GM04504 (cell line): ENCODE measurements around the gene CCDC50.
A peak's percentile ranks its signal among the peaks of the same experiment; 100 is the strongest.

Experiments used
- DNase-seq: peaks from one replicate; pipeline ENCODE4 v3.0.0-alpha.2; 2012; ENCODE audit warnings: low read depth

CCDC50 gene

GRCh38 chr3:191316876-191317603 lies 12.2 kb upstream of the CCDC50 start:
- DNase-seq, result no peak

- no peak for DNase-seq
These were observed 8.9 kb upstream of the CCDC50 start for GRCh38 chr3:191320316-191320715.

- DNase-seq, result no peak
These were observed 8.0 kb upstream of the CCDC50 start for GRCh38 chr3:191321019-191321767.

- DNase-seq, result no peak
These were observed 4.3 kb upstream of the CCDC50 start for GRCh38 chr3:191324936-191325335.

GRCh38 chr3:191327526-191327925 lies 1.7 kb upstream of the CCDC50 start:
- DNase-seq, result no peak

- DNase-seq, result no peak
These were observed 722 bp upstream of the CCDC50 start for GRCh38 chr3:191328383-191328961.

- peak; percentile 32 for DNase-seq
These were observed 698 bp downstream of the CCDC50 start, which contains the start of gene UTS2B for GRCh38 chr3:191329654-191330529. Gene UTS2B, minus strand, starts transcription at chr3:191330526. Its CDS starts 48,337 bp downstream, at chr3:191282189.

GRCh38 chr3:191330530-191331048 lies 1.4 kb downstream of the CCDC50 start:
- peak; percentile 46 for DNase-seq

- no peak for DNase-seq
These were observed 2.2 kb downstream of the CCDC50 start for GRCh38 chr3:191331388-191331787.

- DNase-seq, result no peak
These were observed 4.2 kb downstream of the CCDC50 start for GRCh38 chr3:191333298-191333880.

GRCh38 chr3:191334346-191334893 lies 5.2 kb downstream of the CCDC50 start:
- DNase-seq, result no peak

GRCh38 chr3:191336833-191337232 lies 7.6 kb downstream of the CCDC50 start:
- no peak for DNase-seq

GRCh38 chr3:191338177-191338488 lies 8.9 kb downstream of the CCDC50 start:
- DNase-seq, result no peak

GRCh38 chr3:191339316-191339917 lies 10.2 kb downstream of the CCDC50 start:
- DNase-seq, result no peak

GRCh38 chr3:191340351-191340750 lies 11.2 kb downstream of the CCDC50 start:
- no peak for DNase-seq

GRCh38 chr3:191340966-191341365 lies 11.8 kb downstream of the CCDC50 start:
- DNase-seq, result no peak

GRCh38 chr3:191342006-191342405 lies 12.8 kb downstream of the CCDC50 start:
- DNase-seq, result no peak

- DNase-seq, result no peak
These were observed 13.2 kb downstream of the CCDC50 start for GRCh38 chr3:191342411-191342810.

GRCh38 chr3:191343115-191343514 lies 13.9 kb downstream of the CCDC50 start:
- DNase-seq, result no peak

GRCh38 chr3:191343913-191344312 lies 14.7 kb downstream of the CCDC50 start:
- no peak for DNase-seq

- DNase-seq, result no peak
These were observed 16.1 kb downstream of the CCDC50 start for GRCh38 chr3:191345334-191345733.
